Measurements from ENCODE around the gene TRIM38. TPM values are rescaled to one million over a fixed set of nuclear protein-coding genes. Genes with fewer than 3 reads are reported as not detected.

Gene TRIM38
- total RNA-seq, 1 donor from 2014 or later, result 7.6 TPM

GRCh38 chr6:26030716-26031115 is 68.1 kb downstream of the TRIM38 start:
- H3K27ac ChIP-seq, result no peak overlapping the region
- no peak for TF ChIP-seq CTCF (IDR thresholded peaks at IDR 0.05)
- intact Hi-C loops (cut with DNase I), result loop anchor here (5.0 kb wide), 1 partner anchor 167 kb away; a partner anchor contains a TSS

GRCh38 chr6:26031151-26031594 is 68.6 kb downstream of the TRIM38 start:
- DNase-seq (ENCODE audit: low spot score in 2 of 2), result no peak
- no peaks in the 10 kb centered on the region for H3K27me3 ChIP-seq
- peak overlapping the region in 1 of 2 donors; percentile 6 for H3K27ac ChIP-seq
- H3K4me3 ChIP-seq, result peak overlapping the region in 1 of 2 donors; percentile 79
- intact Hi-C loops (cut with DNase I), result loop anchor here (5.0 kb wide), 1 partner anchor 166 kb away; a partner anchor contains a TSS
- H3K36me3 ChIP-seq, result no peaks in the 10 kb centered on the region
- H3K4me1 ChIP-seq, result peaks cover 5 to 20% of the 10 kb centered on the region in 2 donors
- no peaks in the 10 kb centered on the region for H3K9me3 ChIP-seq
- no peak for TF ChIP-seq CTCF (IDR thresholded peaks at IDR 0.05)

More at GRCh38 chr6:26030716-26031115, 68.1 kb downstream of the TRIM38 start:
- H3K9me3 ChIP-seq, result no peaks in the 10 kb centered on the region
- no peaks in the 10 kb centered on the region for H3K27me3 ChIP-seq
- H3K36me3 ChIP-seq, result no peaks in the 10 kb centered on the region
- no peak for DNase-seq (ENCODE audit: low spot score in 2 of 2)
- H3K4me1 ChIP-seq, result peaks cover 5 to 23% of the 10 kb centered on the region in 2 donors
- no peak overlapping the region for H3K4me3 ChIP-seq

GRCh38 chr6:26031595-26032339 is 69.2 kb downstream of the TRIM38 start:
- TF ChIP-seq CTCF (IDR thresholded peaks at IDR 0.05), result peak in 1 of 3 experiments; percentile 20
- intact Hi-C loops (cut with DNase I), result loop anchor here (2.0 to 5.0 kb wide), 2 partner anchors 125 to 166 kb away; a partner anchor contains a TSS
- peak; percentile 53 to 94 for DNase-seq (ENCODE audit: low spot score in 2 of 2)

GRCh38 chr6:26032340-26033084 is 69.9 kb downstream of the TRIM38 start:
- Histone ChIP-seq H3K36me3 (no peaks in the 10 kb centered on the region), H3K4me3 (peak overlapping the region; percentile 56 to 79), H3K9me3 (no peaks in the 10 kb centered on the region), H3K27ac (peak overlapping the region; percentile 92 to 96), H3K27me3 (no peaks in the 10 kb centered on the region), H3K4me1 (peaks cover 5 to 19% of the 10 kb centered on the region in 2 donors)
- intact Hi-C loops (cut with DNase I), result loop anchor here (1.0 to 5.0 kb wide), 4 partner anchors 11 to 165 kb away; a partner anchor contains a TSS
- no peak for DNase-seq (ENCODE audit: low spot score in 2 of 2)
- no peak for TF ChIP-seq CTCF (IDR thresholded peaks at IDR 0.05)

More at GRCh38 chr6:26031595-26032339, 69.2 kb downstream of the TRIM38 start:
- H3K9me3 ChIP-seq, result no peaks in the 10 kb centered on the region
- H3K4me3 ChIP-seq, result peak overlapping the region; percentile 56 to 79
- peak overlapping the region; percentile 92 to 96 for H3K27ac ChIP-seq
- H3K27me3 ChIP-seq, result no peaks in the 10 kb centered on the region
- peaks cover 5 to 20% of the 10 kb centered on the region in 2 donors for H3K4me1 ChIP-seq
- no peaks in the 10 kb centered on the region for H3K36me3 ChIP-seq

GRCh38 chr6:26033085-26033940 is 70.7 kb downstream of the TRIM38 start:
- H3K27me3 ChIP-seq, result no peaks in the 10 kb centered on the region
- peaks cover 5 to 13% of the 10 kb centered on the region in 2 donors for H3K4me1 ChIP-seq
- H3K36me3 ChIP-seq, result no peaks in the 10 kb centered on the region
- H3K27ac ChIP-seq, result peak overlapping the region; percentile 92 to 96
- peak in 1 of 2 donors; percentile 90 for DNase-seq (ENCODE audit: low spot score in 2 of 2)
- H3K9me3 ChIP-seq, result no peaks in the 10 kb centered on the region
- intact Hi-C loops (cut with DNase I), result loop anchor here (1.0 to 5.0 kb wide), 4 partner anchors 10 to 164 kb away; a partner anchor contains a TSS
- peak overlapping the region; percentile 56 to 79 for H3K4me3 ChIP-seq
- no peak for TF ChIP-seq CTCF (IDR thresholded peaks at IDR 0.05)
